Colonic mucosa (tissue), 4 donors: Measurements from ENCODE around the gene PIM2. TPM values are rescaled to one million over a fixed set of nuclear protein-coding genes. Genes with fewer than 3 reads are reported as not detected.

Source experiments
- DNase-seq: peaks from one replicate; pipeline ENCODE4 v3.0.0-alpha.2; 2020
- H3K27ac ChIP-seq: fragments of 200-600 bp; one replicate; pipeline ENCODE4 v1.8.0; 2021
- H3K27me3 ChIP-seq: fragments of 200-600 bp; one replicate; pipeline ENCODE4 v1.8.0; 2021
- H3K36me3 ChIP-seq: fragments of 200-600 bp; one replicate; pipeline ENCODE4 v1.8.0; 2021
- H3K4me1 ChIP-seq: fragments of 200-600 bp; one replicate; pipeline ENCODE4 v1.8.0; 2021; ENCODE audit warnings: mild to moderate bottlenecking
- H3K4me3 ChIP-seq: fragments of 200-600 bp; one replicate; pipeline ENCODE4 v1.8.0; 2021
- H3K9ac ChIP-seq, 2 donors: one replicate each; pipeline ENCODE4 v1.7.0; 2013; ENCODE audit warnings: control low read depth in 2 of 2, low read depth in 2 of 2, low read length in 2 of 2
- H3K9me3 ChIP-seq: fragments of 200-600 bp; one replicate; pipeline ENCODE4 v1.8.0; 2021
- intact Hi-C: fragments of 100-400 bp; cut with DNase I; formaldehyde crosslinking; loops from one replicate; pipeline ENCODE4 v1.14.1; 2022
- total RNA-seq, 2 donors: library from RNA; stranded (reverse); fragmentation: NEBNext Ultra II Directional in 1 of 2; extraction: Animal tissue kit (Norgen Biotek cat#: 25700) in 1 of 2; gene quantifications; one replicate each; pipeline ENCODE4 v1.2.1, GENCODE V29; 2021
- TF ChIP-seq, protein P1 (sequence below): fragments of 200-600 bp; IDR thresholded peaks from one replicate; pipeline ENCODE4 v1.8.0; 2022; ENCODE audit warnings: antibody characterized with exemption, mild to moderate bottlenecking
- donor health status: healthy.
- donor health status: DM: no; HTN: no; CAD: no.
- donor health status: DM: no; HTN: no; CAD: no.

Gene PIM2
- 10 to 100 TPM; 14.3 to 18.8 TPM for total RNA-seq

DNA sequence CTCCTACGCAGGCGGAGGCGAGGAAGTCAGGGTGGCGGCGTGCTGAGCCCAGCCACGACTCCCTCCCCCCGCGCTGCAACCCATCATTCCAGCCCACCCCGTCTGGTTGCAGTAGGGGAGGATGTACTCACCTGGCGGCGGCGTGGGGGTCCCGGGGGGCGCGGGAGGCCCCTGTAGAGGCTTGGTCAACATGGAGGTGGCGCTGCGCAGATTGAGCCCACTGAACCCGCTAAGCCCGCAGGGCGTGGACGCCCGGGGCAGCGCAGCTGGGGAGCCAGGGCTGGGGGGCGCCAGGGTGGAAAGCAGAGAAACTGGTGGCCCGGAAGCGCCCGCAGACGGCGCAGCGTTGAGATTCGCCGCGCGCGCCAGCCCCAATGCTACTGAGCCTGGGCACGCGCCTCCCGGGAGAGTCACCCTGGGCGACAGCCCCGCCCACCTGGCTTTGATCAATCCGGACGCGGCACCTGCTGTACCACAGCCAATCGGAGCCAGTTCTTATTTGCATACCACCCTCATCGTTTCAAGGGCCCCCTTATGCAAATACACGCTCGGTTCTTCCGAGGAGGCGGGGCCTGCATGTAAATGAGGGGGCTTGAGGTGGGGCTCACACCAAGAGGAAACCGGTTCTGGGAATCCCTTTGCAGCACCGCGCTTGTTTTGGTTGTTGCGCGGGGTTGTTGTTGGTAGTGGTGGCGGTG is at the start of gene PIM2:
PIM2 (minus strand) TSS at position 382 of the 698 bp plus-strand sequence; CDS start at position 192, 190 bp downstream.
- Histone ChIP-seq H3K4me3 (peak within 1 kb of the TSS; percentile 57), H3K27ac (peak within 1 kb of the TSS; percentile 76), H3K4me1 (no peaks in the 10 kb centered on the region), H3K9ac (peak within 1 kb of the TSS; percentile 78 to 81), H3K36me3 (no peaks in the 10 kb centered on the region), H3K27me3 (no peaks in the 10 kb centered on the region), H3K9me3 (no peaks in the 10 kb centered on the region)
- peak; percentile 91 for DNase-seq
- TF ChIP-seq, protein P1, sequence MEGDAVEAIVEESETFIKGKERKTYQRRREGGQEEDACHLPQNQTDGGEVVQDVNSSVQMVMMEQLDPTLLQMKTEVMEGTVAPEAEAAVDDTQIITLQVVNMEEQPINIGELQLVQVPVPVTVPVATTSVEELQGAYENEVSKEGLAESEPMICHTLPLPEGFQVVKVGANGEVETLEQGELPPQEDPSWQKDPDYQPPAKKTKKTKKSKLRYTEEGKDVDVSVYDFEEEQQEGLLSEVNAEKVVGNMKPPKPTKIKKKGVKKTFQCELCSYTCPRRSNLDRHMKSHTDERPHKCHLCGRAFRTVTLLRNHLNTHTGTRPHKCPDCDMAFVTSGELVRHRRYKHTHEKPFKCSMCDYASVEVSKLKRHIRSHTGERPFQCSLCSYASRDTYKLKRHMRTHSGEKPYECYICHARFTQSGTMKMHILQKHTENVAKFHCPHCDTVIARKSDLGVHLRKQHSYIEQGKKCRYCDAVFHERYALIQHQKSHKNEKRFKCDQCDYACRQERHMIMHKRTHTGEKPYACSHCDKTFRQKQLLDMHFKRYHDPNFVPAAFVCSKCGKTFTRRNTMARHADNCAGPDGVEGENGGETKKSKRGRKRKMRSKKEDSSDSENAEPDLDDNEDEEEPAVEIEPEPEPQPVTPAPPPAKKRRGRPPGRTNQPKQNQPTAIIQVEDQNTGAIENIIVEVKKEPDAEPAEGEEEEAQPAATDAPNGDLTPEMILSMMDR: no peak
- intact Hi-C loops: no loop called here

GRCh38 chrX:48968377-48968776 is 49.6 kb upstream of the PIM2 start:
- Histone ChIP-seq H3K27ac (no peak overlapping the region), H3K9ac (no peak overlapping the region), H3K9me3 (no peaks in the 10 kb centered on the region), H3K4me1 (no peaks in the 10 kb centered on the region), H3K27me3 (no peaks in the 10 kb centered on the region), H3K4me3 (no peak overlapping the region), H3K36me3 (no peaks in the 10 kb centered on the region)
- TF ChIP-seq, protein P1: no peak
- DNase-seq: no peak
- intact Hi-C loops: no loop called here

- H3K4me1 ChIP-seq: no peaks in the 10 kb centered on the region
- H3K36me3 ChIP-seq: no peaks in the 10 kb centered on the region
- TF ChIP-seq, protein P1: no peak
- H3K27me3 ChIP-seq: no peaks in the 10 kb centered on the region
- H3K9me3 ChIP-seq: no peaks in the 10 kb centered on the region
- no peak overlapping the region for H3K9ac ChIP-seq
- intact Hi-C loops: no loop called here
- DNase-seq: no peak
- H3K4me3 ChIP-seq: no peak overlapping the region
- no peak overlapping the region for H3K27ac ChIP-seq
Observed at GRCh38 chrX:48966796-48967579, 48.2 kb upstream of the PIM2 start.

- H3K36me3 ChIP-seq: no peaks in the 10 kb centered on the region
- no peak for DNase-seq
- TF ChIP-seq, protein P1: no peak
- intact Hi-C loops: no loop called here
- no peaks in the 10 kb centered on the region for H3K27me3 ChIP-seq
- no peaks in the 10 kb centered on the region for H3K9me3 ChIP-seq
- H3K4me3 ChIP-seq: no peak overlapping the region
- no peak overlapping the region for H3K9ac ChIP-seq
- no peak overlapping the region for H3K27ac ChIP-seq
- no peaks in the 10 kb centered on the region for H3K4me1 ChIP-seq
Observed at GRCh38 chrX:48965959-48966358, 47.1 kb upstream of the PIM2 start.

DNA sequence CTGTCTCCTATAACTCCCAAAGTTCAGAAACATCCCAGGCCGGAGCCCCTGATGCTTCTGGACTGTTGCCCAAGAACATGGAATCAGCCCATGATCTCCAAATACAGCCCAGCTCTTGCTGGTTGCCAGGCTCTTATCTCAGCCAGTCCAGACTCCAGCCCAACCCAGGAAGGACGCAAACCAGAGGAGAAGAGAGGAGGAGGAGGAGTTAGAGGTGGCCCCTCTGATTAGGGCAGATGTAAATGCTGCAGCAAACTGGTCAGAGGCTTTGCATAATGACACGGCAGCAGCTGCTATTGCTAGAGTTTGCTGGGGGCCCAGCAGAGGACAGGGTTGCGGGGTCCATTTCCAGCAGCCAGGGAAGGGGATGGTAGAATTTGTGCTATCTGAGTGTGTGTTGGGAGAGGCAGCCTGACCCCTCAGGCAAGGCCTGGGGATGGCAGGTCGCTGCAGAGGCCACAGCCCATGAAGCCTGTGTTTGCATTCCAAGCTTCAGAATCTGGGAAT is 42.8 kb upstream of the PIM2 start:
- TF ChIP-seq, protein P1: no peak
- no peaks in the 10 kb centered on the region for H3K36me3 ChIP-seq
- intact Hi-C loops: no loop called here
- no peak overlapping the region for H3K4me3 ChIP-seq
- H3K9me3 ChIP-seq: no peaks in the 10 kb centered on the region
- H3K27ac ChIP-seq: no peak overlapping the region
- no peak for DNase-seq
- no peaks in the 10 kb centered on the region for H3K4me1 ChIP-seq
- no peaks in the 10 kb centered on the region for H3K27me3 ChIP-seq
- no peak overlapping the region for H3K9ac ChIP-seq
